ENCODE data around the gene STARD3NL. TPM values are rescaled to one million over a fixed set of nuclear protein-coding genes. Genes with fewer than 3 reads are reported as not detected.

STARD3NL gene
- total and polyA plus RNA-seq, 2 of the 4 experiments (the other 2 are of a cell fraction) = 51.6 to 69.7 TPM

- in situ Hi-C loops (cut with MboI; ENCODE audit: low sequenced_read_pairs) = no loop called here
- BruUV-seq (replicated peaks) = no TSS peak
- POLR2A ChIA-PET (ENCODE audit: unreplicated experiment) = no interaction called here
- no CpG with 5 or more reads among the region's 6 CpGs for WGBS, 2 experiments (ENCODE audit: extremely low coverage in 2 of 2, insufficient read length in 1 of 2)
- H2BK15ac ChIP-seq (ENCODE audit: low read depth, low read length) = no peak overlapping the region
- H2AK9ac ChIP-seq (replicated peaks; ENCODE audit: low read depth, low read length, poor library complexity) = no peak overlapping the region
- H4K8ac ChIP-seq (ENCODE audit: low read depth in 2 of 2, low read length in 2 of 2) = no peak overlapping the region
- no peak overlapping the region for H4K5ac ChIP-seq (ENCODE audit: low read depth, low read length)
- dilution Hi-C loops (cut with HindIII; ENCODE audit: low sequenced_read_pairs, unreplicated experiment) = no loop called here
- no peak overlapping the region for H2AFZ ChIP-seq (replicated peaks; ENCODE audit: low read length, poor library complexity)
- no peak overlapping the region for H2BK120ac ChIP-seq (ENCODE audit: low read depth, low read length)
- H3K4me2 ChIP-seq (ENCODE audit: low read depth, low read length) = no peak overlapping the region
- H2BK5ac ChIP-seq (ENCODE audit: low read depth, low read length, poor library complexity, severe bottlenecking) = no peak overlapping the region
- H3K23ac ChIP-seq (ENCODE audit: low read depth, low read length) = no peak overlapping the region
- no peak overlapping the region for H3K18ac ChIP-seq (ENCODE audit: low read depth, low read length)
- no peaks in the 10 kb centered on the region for H3K27me3 ChIP-seq (ENCODE audit: control insufficient read depth, insufficient read depth, low read length)
- no peak overlapping the region for H4K91ac ChIP-seq (ENCODE audit: insufficient read depth, low read depth, low read length)
- no peaks in the 10 kb centered on the region for H3K4me1 ChIP-seq (ENCODE audit: control insufficient read depth, insufficient read depth, low read length)
- H3K9me3 ChIP-seq (ENCODE audit: control insufficient read depth, insufficient read depth, low read length) = no peaks in the 10 kb centered on the region
- no peak overlapping the region for H3K27ac ChIP-seq (ENCODE audit: insufficient read depth, low read length)
- CTCF ChIA-PET = no interaction called here
- DNase-seq (no peak), ATAC-seq (ENCODE audit: low read depth) (no peak)
- no peak for TF ChIP-seq POLR2A (IDR thresholded peaks at IDR 0.05; ENCODE audit: low read depth, low read length)
- no peak for TF ChIP-seq MXI1 (IDR thresholded peaks at IDR 0.05; ENCODE audit: borderline replicate concordance, low read depth, low read length)
- TF ChIP-seq RCOR1 (IDR thresholded peaks at IDR 0.05; ENCODE audit: insufficient replicate concordance, low read length) = no peak
- no peak for TF ChIP-seq FOS (IDR thresholded peaks at IDR 0.05; ENCODE audit: low read depth, low read length)
- TF ChIP-seq NFE2L2 (IDR thresholded peaks at IDR 0.05; ENCODE audit: low read depth, low read length) = no peak
- TF ChIP-seq RAD21 (IDR thresholded peaks at IDR 0.05; ENCODE audit: low read length) = no peak
- no peak for TF ChIP-seq MAZ (IDR thresholded peaks at IDR 0.05; ENCODE audit: borderline replicate concordance, low read depth, low read length)
- TF ChIP-seq, protein P1, sequence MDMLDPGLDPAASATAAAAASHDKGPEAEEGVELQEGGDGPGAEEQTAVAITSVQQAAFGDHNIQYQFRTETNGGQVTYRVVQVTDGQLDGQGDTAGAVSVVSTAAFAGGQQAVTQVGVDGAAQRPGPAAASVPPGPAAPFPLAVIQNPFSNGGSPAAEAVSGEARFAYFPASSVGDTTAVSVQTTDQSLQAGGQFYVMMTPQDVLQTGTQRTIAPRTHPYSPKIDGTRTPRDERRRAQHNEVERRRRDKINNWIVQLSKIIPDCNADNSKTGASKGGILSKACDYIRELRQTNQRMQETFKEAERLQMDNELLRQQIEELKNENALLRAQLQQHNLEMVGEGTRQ (IDR thresholded peaks at IDR 0.05; ENCODE audit: low read depth, low read length) = no peak
- no peak for TF ChIP-seq MAFK (IDR thresholded peaks at IDR 0.05; ENCODE audit: low read depth, low read length)
- no peak overlapping the region for H3K4ac ChIP-seq (ENCODE audit: low read depth, low read length)
- no peaks in the 10 kb centered on the region for H3K36me3 ChIP-seq (ENCODE audit: control insufficient read depth, insufficient read depth, low read length)
- no peaks in the 10 kb centered on the region for H3K9me1 ChIP-seq (ENCODE audit: insufficient read depth, low read length)
- intact Hi-C loops (cut with micrococcal nuclease) = no loop called here
- no peaks in the 10 kb centered on the region for H3K79me1 ChIP-seq (ENCODE audit: low read depth in 1 of 2, low read length in 2 of 2)
- no peak overlapping the region for H3K56ac ChIP-seq (ENCODE audit: extremely low read depth, insufficient read depth, low read length)
- no peak overlapping the region for H2AK5ac ChIP-seq (ENCODE audit: low read depth, low read length)
- H4K20me1 ChIP-seq (ENCODE audit: insufficient read depth, low read length) = no peaks in the 10 kb centered on the region
- H2BK20ac ChIP-seq (ENCODE audit: low read depth, low read length) = no peak overlapping the region
- no peak overlapping the region for H3K14ac ChIP-seq (replicated peaks; ENCODE audit: low read depth, low read length)
- no peak overlapping the region for H3K9ac ChIP-seq (ENCODE audit: low read depth, low read length)
- no peak overlapping the region for H3K4me3 ChIP-seq (ENCODE audit: insufficient read depth, low read depth, low read length)
These were observed 98.2 kb downstream of the STARD3NL start for GRCh38 chr7:38276096-38276877.

All from IMR-90 (cell line).